Measurements from ENCODE around the gene TNFRSF1A.

DNA sequence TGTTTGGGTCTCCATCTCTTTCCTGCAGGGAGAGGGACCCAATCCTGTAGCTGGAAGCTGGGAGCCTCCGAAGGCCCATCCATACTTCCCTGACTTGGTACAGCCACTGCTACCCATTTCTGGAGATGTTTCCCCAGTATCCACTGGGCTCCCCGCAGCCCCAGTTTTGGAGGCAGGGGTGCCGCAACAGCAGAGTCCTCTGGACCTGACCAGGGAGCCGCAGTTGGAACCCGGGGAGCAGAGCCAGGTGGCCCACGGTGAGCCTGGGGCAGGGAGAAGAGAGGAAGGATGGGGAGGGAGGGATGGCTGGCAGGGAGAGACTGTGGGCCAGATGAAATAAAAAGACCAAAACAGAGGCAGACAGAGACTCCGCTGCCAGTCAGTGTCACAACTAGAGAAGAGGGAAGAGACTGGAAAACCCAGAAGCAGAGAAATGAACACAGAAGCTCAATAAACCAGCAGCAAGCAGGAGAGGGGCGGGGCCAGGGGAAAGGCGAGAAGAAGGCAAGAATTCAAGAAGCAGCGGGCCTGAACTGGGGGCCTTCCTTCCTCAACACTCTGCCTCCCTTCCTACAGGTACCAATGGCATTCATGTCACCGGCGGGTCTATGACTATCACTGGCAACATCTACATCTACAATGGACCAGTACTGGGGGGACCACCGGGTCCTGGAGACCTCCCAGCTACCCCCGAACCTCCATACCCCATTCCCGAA lies 48.4 kb upstream of the TNFRSF1A start:
- TF ChIP-seq EZH2 (IDR thresholded peaks at IDR 0.05; ENCODE audit: borderline replicate concordance, low read depth, low read length, severe bottlenecking): no peak
- TF ChIP-seq, protein P1, sequence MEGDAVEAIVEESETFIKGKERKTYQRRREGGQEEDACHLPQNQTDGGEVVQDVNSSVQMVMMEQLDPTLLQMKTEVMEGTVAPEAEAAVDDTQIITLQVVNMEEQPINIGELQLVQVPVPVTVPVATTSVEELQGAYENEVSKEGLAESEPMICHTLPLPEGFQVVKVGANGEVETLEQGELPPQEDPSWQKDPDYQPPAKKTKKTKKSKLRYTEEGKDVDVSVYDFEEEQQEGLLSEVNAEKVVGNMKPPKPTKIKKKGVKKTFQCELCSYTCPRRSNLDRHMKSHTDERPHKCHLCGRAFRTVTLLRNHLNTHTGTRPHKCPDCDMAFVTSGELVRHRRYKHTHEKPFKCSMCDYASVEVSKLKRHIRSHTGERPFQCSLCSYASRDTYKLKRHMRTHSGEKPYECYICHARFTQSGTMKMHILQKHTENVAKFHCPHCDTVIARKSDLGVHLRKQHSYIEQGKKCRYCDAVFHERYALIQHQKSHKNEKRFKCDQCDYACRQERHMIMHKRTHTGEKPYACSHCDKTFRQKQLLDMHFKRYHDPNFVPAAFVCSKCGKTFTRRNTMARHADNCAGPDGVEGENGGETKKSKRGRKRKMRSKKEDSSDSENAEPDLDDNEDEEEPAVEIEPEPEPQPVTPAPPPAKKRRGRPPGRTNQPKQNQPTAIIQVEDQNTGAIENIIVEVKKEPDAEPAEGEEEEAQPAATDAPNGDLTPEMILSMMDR (IDR thresholded peaks at IDR 0.05; ENCODE audit: borderline replicate concordance, extremely low read depth, low read length, poor library complexity, severe bottlenecking): no peak
